Measurements from ENCODE around the gene PPM1F.
"Not testable (repeated sequence)": the region's sequence is repeated elsewhere in the genome, so short reads cannot be mapped to it uniquely, and the experiment has no call there.

DNA sequence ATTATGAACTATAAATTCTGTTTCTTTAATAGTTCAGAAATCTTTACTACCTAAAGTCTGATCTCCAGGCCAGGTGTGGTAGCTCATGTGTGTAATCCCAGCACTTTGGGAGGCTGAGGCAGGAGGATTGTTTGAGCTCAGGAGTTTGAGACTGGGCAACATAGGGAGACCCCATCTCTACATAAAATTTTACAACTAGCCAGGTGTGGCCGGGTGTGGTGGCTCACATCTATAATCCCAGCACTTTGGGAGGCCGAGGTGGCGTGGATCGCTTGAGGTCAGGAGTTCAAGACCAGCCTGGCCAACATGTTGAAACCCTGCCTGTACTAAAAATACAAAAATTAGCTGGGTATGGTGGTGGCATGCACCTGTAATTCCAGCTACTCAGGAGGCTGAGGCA is 79.9 kb downstream of the PPM1F start:
- not testable (repeated sequence) for TF ChIP-seq FOXP1 (CRISPR knock-in tag; IDR thresholded peaks at IDR 0.05; ENCODE audit: borderline replicate concordance); CTCF (IDR thresholded peaks at IDR 0.05); ZNF671 (CRISPR knock-in tag; IDR thresholded peaks at IDR 0.05); EMX1 (CRISPR knock-in tag; IDR thresholded peaks at IDR 0.05); SP1 (CRISPR knock-in tag; conservative IDR thresholded peaks at IDR 0.05); TEAD4 (CRISPR knock-in tag; IDR thresholded peaks at IDR 0.05); JUN (CRISPR knock-in tag; IDR thresholded peaks at IDR 0.05); MAX (CRISPR knock-in tag; IDR thresholded peaks at IDR 0.05); ESRRA (CRISPR knock-in tag; IDR thresholded peaks at IDR 0.05; ENCODE audit: borderline replicate concordance)
- TF ChIP-seq, protein P1, sequence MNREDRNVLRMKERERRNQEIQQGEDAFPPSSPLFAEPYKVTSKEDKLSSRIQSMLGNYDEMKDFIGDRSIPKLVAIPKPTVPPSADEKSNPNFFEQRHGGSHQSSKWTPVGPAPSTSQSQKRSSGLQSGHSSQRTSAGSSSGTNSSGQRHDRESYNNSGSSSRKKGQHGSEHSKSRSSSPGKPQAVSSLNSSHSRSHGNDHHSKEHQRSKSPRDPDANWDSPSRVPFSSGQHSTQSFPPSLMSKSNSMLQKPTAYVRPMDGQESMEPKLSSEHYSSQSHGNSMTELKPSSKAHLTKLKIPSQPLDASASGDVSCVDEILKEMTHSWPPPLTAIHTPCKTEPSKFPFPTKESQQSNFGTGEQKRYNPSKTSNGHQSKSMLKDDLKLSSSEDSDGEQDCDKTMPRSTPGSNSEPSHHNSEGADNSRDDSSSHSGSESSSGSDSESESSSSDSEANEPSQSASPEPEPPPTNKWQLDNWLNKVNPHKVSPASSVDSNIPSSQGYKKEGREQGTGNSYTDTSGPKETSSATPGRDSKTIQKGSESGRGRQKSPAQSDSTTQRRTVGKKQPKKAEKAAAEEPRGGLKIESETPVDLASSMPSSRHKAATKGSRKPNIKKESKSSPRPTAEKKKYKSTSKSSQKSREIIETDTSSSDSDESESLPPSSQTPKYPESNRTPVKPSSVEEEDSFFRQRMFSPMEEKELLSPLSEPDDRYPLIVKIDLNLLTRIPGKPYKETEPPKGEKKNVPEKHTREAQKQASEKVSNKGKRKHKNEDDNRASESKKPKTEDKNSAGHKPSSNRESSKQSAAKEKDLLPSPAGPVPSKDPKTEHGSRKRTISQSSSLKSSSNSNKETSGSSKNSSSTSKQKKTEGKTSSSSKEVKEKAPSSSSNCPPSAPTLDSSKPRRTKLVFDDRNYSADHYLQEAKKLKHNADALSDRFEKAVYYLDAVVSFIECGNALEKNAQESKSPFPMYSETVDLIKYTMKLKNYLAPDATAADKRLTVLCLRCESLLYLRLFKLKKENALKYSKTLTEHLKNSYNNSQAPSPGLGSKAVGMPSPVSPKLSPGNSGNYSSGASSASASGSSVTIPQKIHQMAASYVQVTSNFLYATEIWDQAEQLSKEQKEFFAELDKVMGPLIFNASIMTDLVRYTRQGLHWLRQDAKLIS (CRISPR knock-in tag; IDR thresholded peaks at IDR 0.05; ENCODE audit: borderline replicate concordance), result not testable (repeated sequence)
- TF ChIP-seq, protein P2, sequence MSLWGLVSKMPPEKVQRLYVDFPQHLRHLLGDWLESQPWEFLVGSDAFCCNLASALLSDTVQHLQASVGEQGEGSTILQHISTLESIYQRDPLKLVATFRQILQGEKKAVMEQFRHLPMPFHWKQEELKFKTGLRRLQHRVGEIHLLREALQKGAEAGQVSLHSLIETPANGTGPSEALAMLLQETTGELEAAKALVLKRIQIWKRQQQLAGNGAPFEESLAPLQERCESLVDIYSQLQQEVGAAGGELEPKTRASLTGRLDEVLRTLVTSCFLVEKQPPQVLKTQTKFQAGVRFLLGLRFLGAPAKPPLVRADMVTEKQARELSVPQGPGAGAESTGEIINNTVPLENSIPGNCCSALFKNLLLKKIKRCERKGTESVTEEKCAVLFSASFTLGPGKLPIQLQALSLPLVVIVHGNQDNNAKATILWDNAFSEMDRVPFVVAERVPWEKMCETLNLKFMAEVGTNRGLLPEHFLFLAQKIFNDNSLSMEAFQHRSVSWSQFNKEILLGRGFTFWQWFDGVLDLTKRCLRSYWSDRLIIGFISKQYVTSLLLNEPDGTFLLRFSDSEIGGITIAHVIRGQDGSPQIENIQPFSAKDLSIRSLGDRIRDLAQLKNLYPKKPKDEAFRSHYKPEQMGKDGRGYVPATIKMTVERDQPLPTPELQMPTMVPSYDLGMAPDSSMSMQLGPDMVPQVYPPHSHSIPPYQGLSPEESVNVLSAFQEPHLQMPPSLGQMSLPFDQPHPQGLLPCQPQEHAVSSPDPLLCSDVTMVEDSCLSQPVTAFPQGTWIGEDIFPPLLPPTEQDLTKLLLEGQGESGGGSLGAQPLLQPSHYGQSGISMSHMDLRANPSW (CRISPR knock-in tag; conservative IDR thresholded peaks at IDR 0.05; ENCODE audit: low read depth), result not testable (repeated sequence)
